Endothelial cell of hepatic sinusoid (primary cell): ENCODE data around the gene ALPK1.

Experiments
- in situ Hi-C: cut with HindIII; loops from 2 replicates; pipeline ENCODE4 v1.10.0; 2017; ENCODE audit warnings: low sequenced_read_pairs

The ALPK1 gene

DNA sequence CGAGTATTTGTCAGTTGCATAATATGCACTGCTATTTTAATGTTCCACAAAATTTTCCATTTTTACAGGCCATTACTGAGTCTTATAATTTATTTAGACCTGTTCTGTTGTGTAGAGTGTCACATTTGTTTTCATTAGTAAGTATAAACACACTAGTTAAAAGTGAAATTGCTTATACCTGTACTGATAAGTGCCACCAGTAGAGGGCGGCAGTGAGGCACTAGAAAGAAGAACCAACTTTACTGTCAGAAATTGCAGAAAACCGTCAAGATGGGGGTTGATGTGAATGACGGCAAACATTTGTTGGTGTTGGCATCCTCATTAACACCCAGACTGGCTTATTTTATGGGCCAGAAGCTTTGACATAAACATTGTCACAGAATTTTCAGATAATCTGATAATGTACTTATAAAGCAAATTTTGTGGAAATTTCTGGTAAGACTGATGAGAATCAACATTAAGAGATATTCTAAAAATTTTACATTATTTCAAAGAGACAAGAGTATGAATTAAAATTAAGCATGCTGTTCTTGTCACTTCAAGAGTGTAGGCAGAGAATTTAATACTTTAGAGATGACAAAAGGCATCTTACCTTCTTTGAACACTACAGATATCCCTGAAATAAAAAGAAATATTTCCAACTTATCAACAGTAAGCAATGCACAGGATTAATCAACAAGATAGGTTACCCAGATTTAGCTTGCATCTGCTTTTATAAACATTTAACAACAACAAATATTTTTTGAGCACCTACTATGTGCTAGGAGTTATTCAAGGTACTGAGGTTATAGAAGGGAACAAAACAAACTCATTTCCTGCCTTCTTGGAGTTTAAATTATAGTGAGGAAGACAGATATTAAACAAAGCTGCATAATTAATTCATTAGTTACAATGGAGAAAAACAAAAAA is 24.9 kb downstream of the ALPK1 start:
- in situ Hi-C loops = no loop called here

DNA sequence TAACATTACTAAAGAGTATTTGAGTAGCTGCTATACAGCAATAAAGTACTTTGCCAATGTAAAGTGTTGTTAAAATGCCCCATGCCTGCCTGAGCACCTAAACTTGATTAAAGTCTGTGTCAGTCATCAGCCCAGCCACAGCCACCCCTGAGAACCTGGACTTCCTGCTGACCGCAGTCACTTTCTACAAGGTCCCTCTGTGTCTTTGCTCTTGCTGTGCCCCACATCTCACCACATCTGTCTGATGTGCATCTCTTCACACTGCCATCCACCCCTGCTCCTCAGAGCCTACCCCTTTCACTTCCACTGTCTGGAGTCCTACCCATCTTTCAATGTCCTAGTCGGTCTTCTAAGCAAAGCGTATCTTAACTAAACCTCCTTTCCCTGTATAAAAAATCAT is 25.7 kb downstream of the ALPK1 start:
- in situ Hi-C loops = no loop called here

DNA sequence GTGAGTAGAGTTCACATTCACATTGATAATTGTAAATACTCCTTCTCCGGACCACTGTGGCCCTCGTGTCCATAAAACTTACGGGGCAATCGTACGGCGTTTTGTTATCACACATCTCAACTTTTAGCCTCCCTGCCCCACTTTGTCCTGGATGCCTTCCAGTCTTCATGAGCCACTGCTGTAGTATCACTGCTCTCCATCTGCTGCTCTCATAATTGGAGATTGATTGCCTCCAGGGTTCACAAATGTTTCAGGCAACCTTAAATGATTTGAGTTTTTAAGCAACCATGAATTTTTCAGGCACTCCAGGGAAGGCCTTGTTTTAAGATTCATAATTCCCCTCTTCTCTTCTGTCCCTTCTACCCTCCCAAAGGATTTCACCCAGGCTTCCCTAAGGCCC is 28.4 kb downstream of the ALPK1 start:
- in situ Hi-C loops = no loop called here

DNA sequence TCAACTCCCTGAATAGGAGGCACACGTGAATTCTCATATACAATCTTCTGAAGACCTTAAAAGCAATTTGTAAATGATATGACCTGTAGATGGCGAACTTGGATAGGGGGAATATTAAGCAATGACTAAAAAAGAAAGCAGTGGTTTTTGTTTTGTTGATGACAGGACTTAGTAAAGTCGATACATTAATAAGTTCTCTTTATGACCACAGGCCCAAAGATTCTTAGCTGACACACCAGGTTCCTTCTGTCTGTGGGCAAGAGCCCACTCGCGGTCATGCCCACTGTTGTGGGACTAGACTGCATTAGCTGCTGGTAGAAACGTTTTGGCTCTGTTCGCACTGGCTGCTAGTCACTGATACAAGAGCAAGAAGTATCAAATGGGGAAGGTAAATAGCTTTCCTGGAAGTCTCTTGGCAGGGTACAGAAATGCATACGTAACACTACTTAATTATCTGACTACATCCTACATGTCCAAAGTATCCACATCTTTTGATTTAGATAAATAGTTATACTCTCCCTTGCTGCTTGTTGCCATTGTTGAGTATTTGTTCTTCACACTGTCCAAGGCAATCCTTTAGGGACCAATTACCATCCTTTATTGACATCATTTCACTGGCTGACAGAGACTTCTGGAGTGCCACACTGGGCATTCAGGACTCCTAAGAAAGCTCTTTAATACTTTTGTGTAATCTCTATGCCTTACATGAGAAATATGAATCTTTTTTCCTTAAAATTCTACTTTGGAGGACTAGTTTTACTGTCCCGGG is 31.0 kb downstream of the ALPK1 start:
- in situ Hi-C loops = no loop called here

DNA sequence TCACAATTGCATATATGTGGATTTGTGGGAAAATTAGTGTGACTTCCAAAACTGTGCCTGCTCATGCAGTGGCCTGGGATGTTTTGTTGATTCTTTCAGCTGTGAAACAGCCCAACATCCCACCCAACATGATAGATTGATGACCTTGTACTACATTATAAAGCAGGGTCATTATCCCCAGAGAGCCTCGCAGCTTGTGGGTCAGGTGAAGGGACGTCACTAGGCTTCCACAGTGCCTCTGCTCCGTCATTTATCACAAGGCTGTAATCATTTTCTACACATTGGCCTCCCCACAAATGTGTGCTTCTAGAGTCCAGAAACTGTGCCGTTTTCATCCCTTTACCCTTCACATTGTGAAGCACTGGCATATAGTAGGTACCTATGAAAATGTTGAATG is 31.6 kb downstream of the ALPK1 start:
- in situ Hi-C loops = no loop called here

DNA sequence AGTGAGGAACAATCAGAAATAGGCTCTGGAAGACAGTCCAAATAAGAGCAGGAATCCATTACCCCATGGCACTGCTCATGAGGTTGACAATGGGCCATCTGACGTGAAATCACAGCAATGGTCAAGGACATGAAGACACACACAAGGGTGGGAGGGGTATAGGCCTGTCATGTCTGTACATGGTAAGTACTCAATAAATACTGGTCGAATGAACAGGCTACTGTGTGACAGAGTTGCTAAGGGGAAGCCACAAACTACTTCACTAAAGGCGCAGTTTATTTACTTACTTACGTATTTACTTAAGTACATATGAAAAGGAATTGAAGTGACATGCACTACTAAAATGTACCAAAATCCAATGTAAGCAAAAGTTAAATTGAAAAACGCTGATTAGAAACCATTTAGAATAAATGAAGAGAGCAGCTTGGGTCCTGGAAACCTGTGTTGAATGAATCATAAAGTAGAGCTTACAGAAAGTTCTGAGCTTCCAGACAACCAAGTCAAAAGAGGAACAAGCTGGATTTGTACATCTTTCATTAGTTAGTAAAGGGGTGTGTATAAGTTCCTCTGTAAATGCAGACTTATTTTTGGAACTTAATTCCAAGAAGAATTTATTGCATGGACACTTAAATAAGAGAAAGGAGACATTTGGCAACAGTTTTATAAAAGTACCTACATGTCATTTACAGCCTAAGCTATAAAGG is 32.7 kb downstream of the ALPK1 start:
- in situ Hi-C loops = loop anchor here (5.0 kb wide), 1 partner anchor 92 kb away; no protein-coding TSS in a partner anchor

DNA sequence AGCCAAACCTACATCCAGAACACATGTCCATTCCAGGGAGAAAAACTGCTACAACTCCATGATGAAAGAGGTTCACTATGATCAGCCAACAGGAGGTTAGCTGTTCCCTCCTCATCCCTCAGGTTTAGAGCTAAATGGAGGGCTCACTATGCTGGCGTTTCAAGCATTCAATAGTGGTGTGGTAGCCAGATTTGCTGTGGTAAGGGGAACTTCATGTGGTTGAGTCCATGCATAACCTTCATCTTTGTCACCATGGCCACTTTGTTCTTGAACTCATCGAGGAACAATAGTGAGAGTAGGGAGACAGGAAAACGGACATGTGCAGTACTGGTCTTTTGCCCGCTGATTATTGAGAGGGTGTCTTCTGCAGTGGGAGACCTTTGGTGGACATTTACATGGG is 33.8 kb downstream of the ALPK1 start:
- in situ Hi-C loops = loop anchor here (5.0 kb wide), 1 partner anchor 91 kb away; no protein-coding TSS in a partner anchor

DNA sequence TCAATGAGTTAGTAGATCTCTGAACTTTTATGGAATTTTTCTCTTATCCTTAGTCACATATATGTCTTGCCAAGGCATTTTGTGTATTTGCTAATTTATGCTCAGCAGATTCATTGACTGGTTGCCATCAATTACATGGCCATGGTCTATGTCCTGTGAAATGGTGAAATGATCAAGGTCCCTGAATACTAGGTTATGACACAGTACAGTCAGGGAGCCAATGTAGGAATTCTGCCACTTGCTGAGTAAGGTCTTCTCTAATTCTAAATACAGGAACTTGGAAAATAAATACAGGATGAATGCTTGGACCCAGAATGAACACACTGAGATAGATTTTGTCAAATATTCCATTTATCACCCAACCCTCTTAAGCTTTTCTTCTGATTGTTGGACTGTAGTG is 35.2 kb downstream of the ALPK1 start:
- in situ Hi-C loops = loop anchor here (5.0 kb wide), 1 partner anchor 90 kb away; no protein-coding TSS in a partner anchor

DNA sequence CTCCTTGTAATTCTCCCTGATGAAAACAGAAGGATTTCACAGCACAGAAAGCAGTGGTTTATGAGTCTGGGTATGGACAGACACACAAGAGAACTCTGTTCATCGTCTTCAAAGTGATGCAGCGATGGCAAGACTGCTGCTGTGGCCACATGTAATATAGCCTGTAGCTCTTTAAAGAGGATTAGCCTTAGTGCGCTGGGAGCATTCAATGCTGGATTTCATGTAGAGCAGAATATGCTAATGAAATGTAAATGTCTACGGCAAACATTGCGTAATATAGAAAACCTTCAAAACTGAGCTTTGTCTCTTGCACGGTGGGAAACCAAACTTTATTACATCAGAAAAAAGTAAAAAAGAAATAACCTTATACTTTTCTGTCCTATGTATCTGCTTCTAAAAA is 42.9 kb downstream of the ALPK1 start:
- in situ Hi-C loops = no loop called here

DNA sequence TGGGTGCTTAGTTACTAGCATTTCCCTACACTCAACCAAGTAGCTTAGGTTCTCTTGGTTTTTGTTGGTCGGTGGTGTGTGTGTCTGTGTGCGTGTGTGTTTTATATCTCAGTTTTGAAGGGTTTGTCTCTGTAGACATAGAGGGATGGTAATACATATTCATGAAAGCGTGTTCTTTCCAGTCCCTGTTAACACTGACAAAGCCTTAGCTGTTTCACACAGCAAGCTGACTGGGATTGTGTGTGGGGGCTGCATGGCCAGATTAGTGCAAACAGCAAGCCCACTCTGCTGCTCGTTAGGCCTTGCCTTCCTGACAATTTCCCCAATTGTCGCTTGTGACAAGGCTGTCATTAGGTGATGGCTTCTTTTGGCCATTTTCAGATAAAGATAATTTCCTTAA is 43.9 kb downstream of the ALPK1 start:
- in situ Hi-C loops = no loop called here

DNA sequence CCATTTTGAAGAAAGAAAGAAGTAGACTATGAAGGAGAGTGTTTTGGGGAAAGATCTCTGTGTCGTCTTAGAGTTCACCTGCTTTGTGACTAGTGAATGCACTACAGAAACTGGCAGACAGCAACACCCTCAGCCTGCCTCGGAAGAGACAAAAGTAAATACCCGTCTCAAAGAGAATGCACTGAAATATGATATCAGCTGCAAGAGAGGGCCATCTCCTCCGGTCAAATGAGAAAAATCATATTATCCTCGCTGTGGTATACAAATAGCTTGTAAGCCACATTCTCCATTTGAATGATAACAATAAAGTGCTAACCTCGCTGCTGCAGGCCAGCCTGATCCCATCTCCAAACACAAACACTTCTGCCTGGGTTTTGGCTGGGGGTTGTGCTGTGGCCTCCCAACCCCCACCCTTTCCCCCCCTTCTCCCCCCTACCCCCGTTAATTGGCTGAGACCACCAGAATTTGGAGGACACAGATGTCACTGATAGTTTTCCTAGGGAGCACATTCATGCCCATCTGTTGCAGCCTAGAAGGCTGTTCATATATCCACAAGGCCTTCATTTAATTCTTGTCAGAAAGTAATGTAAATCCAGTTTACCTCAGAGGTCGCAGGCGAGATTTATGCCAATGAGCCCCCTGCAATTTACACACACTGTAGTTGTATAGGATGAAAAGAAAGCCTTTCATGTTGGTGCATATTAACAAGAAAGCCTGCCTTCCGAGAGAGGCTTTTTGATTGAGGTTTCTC is 46.3 kb downstream of the ALPK1 start:
- in situ Hi-C loops = no loop called here

DNA sequence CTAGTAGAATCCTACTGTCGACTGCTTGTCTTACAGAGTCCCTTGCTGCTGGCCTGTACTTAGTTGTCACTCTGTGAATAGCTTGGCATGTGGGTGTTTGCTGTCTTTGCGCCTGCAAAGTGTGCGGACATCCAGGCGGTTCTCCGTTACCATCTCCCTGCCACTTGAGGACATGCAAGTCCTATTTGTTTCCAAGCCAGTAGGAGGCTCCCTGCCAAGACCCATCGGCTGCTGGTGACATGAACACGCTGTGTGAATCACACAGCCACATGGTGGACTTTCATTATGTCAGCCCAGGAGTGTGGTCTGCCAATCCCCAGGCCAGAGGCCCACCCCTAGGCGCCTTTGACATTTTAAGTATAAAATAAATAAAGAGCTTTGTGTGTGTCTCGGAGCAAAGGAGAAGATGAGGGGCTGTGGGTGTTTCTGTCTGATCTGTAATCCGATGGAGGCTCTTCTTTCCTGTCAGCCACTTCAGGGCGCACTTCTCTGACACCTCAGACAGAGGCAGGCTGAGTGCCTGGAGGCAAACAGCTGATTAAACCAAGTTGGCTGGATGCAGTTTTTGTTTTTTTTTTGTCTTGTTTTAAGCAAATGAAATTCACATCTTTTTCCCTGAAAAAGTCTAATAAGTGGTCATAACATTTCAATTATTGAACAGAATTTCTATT is 51.5 kb downstream of the ALPK1 start:
- in situ Hi-C loops = no loop called here

DNA sequence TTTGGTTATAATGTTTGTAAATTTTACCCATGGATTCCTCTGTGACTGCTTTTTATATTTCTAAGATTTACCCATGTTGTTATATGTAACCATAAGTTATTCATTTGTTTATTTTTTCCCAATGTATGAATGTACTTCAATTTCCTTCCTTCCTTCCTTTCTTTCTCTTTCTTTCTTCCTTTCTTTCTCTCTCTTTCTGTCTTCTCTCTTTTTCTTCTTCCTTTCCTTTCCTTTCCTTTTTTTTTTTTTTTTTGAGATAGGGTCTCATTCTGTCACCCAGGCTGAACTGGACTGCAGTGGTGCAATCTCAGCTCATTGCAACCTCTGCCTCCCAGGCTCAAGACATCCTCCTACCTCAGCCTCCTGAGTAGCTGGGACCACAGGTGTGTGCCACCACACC is 55.6 kb downstream of the ALPK1 start:
- in situ Hi-C loops = no loop called here

DNA sequence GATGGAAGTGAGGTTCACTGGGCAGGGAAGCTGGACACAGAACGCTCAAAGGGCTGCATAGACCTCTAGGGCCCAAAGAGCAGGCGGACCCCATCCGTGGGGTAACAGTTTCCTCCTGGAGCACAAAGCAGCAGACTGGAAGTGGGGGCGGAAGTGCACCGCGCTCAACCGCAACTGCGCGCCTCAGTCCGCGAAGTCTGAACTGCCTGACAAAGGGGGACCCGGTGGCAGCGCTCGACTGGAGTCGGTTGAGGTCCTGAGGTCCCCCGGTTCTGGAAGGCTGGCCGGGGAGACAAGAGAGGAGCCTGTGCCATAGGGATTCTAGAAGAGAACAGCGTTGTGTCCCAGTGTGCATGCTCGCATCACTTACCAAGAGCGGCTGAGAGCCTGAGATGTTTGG is 58.5 kb downstream of the ALPK1 start:
- in situ Hi-C loops = no loop called here

DNA sequence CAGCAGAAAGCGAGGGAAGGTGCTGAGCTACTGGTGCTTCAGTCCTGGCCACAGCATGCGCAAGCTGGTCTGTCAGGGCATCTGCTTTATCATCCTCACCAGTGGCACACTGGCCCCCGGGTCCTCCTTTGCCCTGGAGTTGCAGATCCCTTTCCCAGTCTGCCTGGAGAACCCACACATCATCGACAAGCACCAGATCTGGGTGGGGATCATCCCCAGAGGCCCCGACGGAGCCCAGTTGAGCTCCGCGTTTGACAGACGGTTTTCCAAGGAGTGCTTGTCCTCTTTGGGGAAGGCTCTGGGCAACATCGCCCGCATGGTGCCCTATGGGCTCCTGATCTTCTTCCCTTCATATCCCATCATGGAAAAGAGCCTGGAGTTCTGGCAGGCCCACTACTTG is 60.3 kb downstream of the ALPK1 start:
- in situ Hi-C loops = no loop called here

DNA sequence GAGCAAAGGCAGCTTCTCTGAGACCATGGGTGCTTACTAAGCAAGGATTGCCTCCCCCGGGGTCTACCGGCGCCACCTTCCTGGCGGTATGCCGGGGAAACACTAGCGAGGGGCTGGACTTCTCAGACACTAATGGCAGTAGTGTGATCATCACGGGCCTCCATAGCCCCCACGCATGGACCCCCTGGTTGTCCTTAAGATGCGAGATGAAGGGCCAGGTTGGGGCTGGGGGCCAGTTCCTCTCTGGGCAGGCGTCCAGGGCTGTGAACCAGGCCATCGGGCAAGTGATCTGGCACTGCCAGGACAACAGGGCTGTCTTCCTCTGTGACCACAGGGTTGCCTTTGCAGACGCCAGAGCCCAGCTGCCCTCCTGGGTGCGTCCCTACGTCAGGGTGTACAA is 60.7 kb downstream of the ALPK1 start:
- in situ Hi-C loops = no loop called here

DNA sequence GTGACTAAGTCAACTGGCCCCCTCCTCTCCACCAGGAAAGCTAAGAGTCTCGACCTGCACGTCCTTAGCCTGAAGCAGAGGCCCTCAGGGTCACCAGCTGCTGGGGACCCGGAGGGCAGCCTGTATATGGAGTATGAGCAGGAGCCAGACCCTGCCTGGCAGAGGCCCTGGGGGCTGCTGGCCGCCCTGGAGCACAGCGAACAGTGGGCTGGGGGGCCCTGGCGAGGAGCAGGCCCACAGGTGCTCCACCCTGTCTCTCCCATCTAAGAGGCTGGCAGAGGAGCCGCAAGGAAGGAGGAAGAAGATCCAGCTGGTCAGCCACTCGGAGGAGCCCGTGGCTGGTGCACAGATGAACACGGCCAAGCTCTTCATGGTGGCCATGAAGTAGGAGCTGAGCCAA is 61.2 kb downstream of the ALPK1 start:
- in situ Hi-C loops = no loop called here

DNA sequence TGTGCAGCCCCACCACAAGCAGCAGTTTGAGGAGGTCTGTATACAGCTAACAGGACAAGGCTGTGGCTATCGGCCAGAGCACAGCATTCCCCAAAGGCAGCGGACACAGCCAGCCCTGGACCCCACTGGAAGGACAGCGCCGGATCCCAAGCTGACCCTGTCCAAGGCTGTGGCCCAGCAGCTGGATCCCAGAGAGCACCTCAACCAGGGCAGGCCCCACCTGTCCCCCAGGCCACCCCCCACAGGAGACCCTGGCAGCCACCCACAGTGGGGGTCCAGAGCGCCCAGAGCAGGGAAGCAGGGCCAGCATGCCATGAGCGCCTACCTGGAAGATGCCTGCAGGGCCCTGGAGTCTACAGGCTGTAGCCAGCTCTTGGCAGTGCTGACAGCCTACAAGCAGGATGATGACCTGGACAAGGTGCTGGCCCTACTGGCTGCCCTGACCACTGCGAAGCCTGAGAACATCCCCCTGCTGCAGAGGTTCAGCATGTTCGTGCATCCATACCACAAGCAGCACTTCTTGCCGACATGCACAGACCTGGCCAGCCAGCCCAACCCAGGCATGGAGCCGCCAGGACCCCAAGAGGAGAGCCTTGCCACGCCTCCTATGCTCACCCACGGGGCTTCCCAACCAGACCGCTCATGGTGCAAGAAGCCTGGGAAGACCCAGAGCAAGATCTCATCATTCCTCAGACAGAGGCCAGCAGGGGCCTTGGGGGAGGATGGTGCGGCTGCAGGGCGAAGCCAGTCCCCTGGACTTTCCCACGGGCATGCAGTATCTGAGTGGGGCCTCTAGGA is 62.0 kb downstream of the ALPK1 start:
- in situ Hi-C loops = no loop called here

DNA sequence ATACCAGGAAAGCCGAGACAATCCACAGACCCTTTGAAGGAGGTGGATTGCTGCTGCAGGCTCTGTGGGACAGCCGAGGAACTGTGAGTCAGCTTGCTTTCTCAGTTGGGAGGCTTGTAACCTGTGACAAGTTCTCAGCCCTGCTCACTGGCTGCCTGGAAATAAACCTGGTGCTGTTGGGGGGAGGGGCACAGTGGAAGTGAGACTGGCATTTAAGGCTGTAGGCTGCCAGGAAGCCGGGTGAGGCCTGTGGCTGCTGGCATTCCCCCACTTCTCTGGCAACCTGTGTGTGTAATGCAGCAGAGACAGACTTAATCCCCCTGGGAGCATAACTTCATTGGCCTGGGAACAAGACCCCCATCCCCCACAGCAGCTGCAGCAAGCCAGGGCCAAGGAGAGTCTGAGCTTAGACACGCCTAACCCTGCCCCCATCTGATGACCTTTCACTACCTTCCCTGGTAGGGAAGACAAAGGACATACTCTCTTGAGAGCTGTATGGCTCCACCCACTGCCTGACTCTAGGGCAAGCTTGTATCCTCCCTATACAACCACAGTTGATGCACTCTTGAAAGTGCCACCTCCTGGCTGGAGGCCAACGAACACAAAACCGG is 64.1 kb downstream of the ALPK1 start:
- in situ Hi-C loops = no loop called here
